COLO668 (cell line): ENCODE data around the gene FBXO42.

ENCODE experiments used
- DNase-seq: peaks from one replicate; lab custom pipeline; 2025; ENCODE audit not compliant: unreplicated experiment; lab: John Stamatoyannopoulos, UW

FBXO42 gene

GRCh38 chr1:16351994-16352841 is at the start of gene FBXO42:
Gene FBXO42, minus strand, starts transcription at chr1:16352480. Its CDS starts 37,062 bp downstream, at chr1:16315418.
- peak; percentile 99 for DNase-seq

- DNase-seq, result no peak
Measured at GRCh38 chr1:16398371-16398953, 46.2 kb upstream of the FBXO42 start.

- DNase-seq, result no peak
Measured at GRCh38 chr1:16397120-16397519, 44.8 kb upstream of the FBXO42 start.

- no peak for DNase-seq
Measured at GRCh38 chr1:16396591-16396990, 44.3 kb upstream of the FBXO42 start.

GRCh38 chr1:16394977-16395376 is 42.7 kb upstream of the FBXO42 start:
- DNase-seq, result no peak

- DNase-seq, result no peak
Measured at GRCh38 chr1:16393570-16394521, 41.6 kb upstream of the FBXO42 start.

GRCh38 chr1:16392740-16393569 is 40.7 kb upstream of the FBXO42 start:
- DNase-seq, result no peak

- DNase-seq, result no peak
Measured at GRCh38 chr1:16391411-16391810, 39.1 kb upstream of the FBXO42 start.

GRCh38 chr1:16387201-16388188 is 35.2 kb upstream of the FBXO42 start:
- no peak for DNase-seq

GRCh38 chr1:16386454-16387113 is 34.3 kb upstream of the FBXO42 start:
- no peak for DNase-seq

GRCh38 chr1:16385659-16386453 is 33.6 kb upstream of the FBXO42 start:
- no peak for DNase-seq

- DNase-seq, result no peak
Measured at GRCh38 chr1:16383888-16384287, 31.6 kb upstream of the FBXO42 start.

- DNase-seq, result no peak
Measured at GRCh38 chr1:16380868-16381267, 28.6 kb upstream of the FBXO42 start.

- DNase-seq, result no peak
Measured at GRCh38 chr1:16378443-16378842, 26.2 kb upstream of the FBXO42 start.

GRCh38 chr1:16376971-16377370 is 24.7 kb upstream of the FBXO42 start:
- DNase-seq, result no peak

GRCh38 chr1:16375521-16376340 is 23.5 kb upstream of the FBXO42 start:
- DNase-seq, result no peak

- no peak for DNase-seq
Measured at GRCh38 chr1:16374266-16374665, 22.0 kb upstream of the FBXO42 start.
